Occipital lobe (tissue), 2 donors: Measurements from ENCODE around the gene PEAK1. TPM values are rescaled to one million over a fixed set of nuclear protein-coding genes. Genes with fewer than 3 reads are reported as not detected.
"Not testable (repeated sequence)": the region's sequence is repeated elsewhere in the genome, so short reads cannot be mapped to it uniquely, and the experiment has no call there.

ENCODE experiments used
- DNase-seq: peaks from one replicate; lab custom pipeline; 2025; lab: John Stamatoyannopoulos, UW
- total RNA-seq: library from RNA; depleted of rRNA; stranded (reverse); fragments of >200 nt; gene quantifications from one replicate; pipeline ENCODE4 v1.2.3, GENCODE V29; 2014

The PEAK1 gene
- total RNA-seq, 1 donor from 2014 or later = 25.4 TPM

- no peak for DNase-seq
Observed at GRCh38 chr15:77311020-77311419, 108.9 kb downstream of the PEAK1 start.

- no peak for DNase-seq
Observed at GRCh38 chr15:77309392-77309791, 110.5 kb downstream of the PEAK1 start.

- DNase-seq = no peak
Observed at GRCh38 chr15:77305953-77306352, 114.0 kb downstream of the PEAK1 start.

GRCh38 chr15:77296773-77297337, 123.0 kb downstream of the PEAK1 start:
- DNase-seq = no peak

- DNase-seq = no peak
Observed at GRCh38 chr15:77295446-77295845, 124.5 kb downstream of the PEAK1 start.

GRCh38 chr15:77292969-77293558, 126.8 kb downstream of the PEAK1 start:
- DNase-seq = no peak

GRCh38 chr15:77291107-77291506, 128.8 kb downstream of the PEAK1 start:
- DNase-seq = no peak

- no peak for DNase-seq
Observed at GRCh38 chr15:77287385-77287784, 132.5 kb downstream of the PEAK1 start.

GRCh38 chr15:77285057-77285997, 134.6 kb downstream of the PEAK1 start:
- DNase-seq = no peak

GRCh38 chr15:77282333-77282732, 137.6 kb downstream of the PEAK1 start:
- DNase-seq = no peak

GRCh38 chr15:77276943-77277342, 143.0 kb downstream of the PEAK1 start:
- no peak for DNase-seq

- DNase-seq = no peak
Observed at GRCh38 chr15:77276096-77276495, 143.8 kb downstream of the PEAK1 start.

GRCh38 chr15:77273136-77273535, 146.8 kb downstream of the PEAK1 start:
- DNase-seq = not testable (repeated sequence)

- no peak for DNase-seq
Observed at GRCh38 chr15:77266708-77267386, 153.1 kb downstream of the PEAK1 start.

GRCh38 chr15:77255385-77255784, 164.5 kb downstream of the PEAK1 start:
- no peak for DNase-seq

GRCh38 chr15:77251662-77252061, 168.2 kb downstream of the PEAK1 start:
- DNase-seq = no peak

GRCh38 chr15:77247116-77247515, 172.8 kb downstream of the PEAK1 start:
- no peak for DNase-seq

- DNase-seq = no peak
Observed at GRCh38 chr15:77243716-77244401, 176.0 kb downstream of the PEAK1 start.

- no peak for DNase-seq
Observed at GRCh38 chr15:77243135-77243534, 176.8 kb downstream of the PEAK1 start.

GRCh38 chr15:77239882-77240608, 179.9 kb downstream of the PEAK1 start:
- DNase-seq = no peak

GRCh38 chr15:77235566-77235965, 184.3 kb downstream of the PEAK1 start:
- DNase-seq = no peak
